HG03457 (cell line): Measurements from ENCODE around the gene KIF26B.

Source experiments
- ATAC-seq: cut with Tn5 transposase; IDR thresholded peaks from one replicate; pipeline ENCODE4 v1.9.1; 2021; ENCODE audit warnings: moderate number of reproducible peaks; ENCODE audit not compliant: unreplicated experiment

Gene KIF26B

DNA sequence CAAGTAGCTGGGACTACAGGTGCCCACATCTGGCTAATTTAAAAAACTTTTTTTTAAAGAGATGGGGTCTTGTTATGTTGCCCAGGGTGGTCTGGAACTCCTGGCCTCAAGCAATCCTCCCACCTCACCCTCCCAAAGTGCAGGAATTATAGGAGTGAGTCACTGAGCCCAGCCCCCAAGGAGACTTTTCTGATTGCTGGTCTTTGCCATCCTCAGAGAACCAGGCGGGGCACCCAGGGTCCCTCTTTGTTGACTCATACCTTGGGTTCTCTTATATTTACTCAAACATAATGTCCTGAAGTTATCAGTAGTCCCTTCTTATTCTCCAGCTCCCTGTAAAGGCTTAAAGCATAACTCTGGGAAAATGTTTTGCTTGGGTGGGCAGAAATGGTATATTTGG lies 51.1 kb downstream of the KIF26B start:
- no peak for ATAC-seq

DNA sequence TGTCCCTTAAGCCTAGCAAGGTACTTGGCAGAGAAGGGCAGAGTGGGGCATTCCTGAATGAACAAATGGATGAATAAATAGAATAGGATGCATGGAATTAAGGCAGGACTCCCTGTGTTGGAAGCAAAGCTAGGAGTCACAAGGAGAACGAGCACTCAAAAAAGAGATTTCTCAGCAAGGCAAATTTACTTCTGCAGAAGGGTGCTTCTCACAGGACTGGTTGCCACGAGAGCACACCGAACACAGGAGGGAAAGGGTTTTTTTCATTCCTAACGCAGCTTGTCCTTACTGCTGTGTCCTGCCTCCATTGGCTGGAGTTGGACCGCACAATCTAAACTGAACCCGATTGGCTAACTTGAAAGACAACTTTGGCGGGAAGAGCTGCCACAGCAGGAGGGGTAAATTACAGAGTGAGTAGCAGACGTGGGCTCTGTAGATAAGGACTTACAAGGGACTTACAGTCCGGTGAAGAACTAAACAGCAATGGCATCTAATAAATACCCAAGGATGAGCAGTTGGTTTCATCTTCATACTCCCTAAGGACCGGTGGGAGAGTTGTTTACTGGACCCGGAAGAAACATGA lies 52.4 kb downstream of the KIF26B start:
- no peak for ATAC-seq

DNA sequence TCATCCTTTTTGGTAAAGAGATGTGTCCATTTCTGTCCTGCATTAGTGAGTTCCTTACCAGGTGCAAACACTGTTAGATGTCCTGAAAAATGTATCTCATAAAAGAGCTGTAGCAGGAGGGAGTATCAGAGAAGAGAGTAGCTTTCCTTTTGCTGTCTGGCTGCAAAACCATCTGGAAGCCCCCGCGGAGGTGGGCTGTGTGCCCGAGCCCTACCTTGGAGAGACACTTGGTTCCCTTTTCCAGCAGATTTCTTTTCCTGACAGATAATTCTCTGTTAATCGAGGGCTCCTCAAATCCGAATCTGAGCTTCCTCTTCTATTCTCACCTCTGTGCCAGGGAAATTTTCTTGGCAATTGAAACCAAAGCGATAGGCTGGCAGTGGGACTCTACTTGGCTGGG lies 53.0 kb downstream of the KIF26B start:
- no peak for ATAC-seq

DNA sequence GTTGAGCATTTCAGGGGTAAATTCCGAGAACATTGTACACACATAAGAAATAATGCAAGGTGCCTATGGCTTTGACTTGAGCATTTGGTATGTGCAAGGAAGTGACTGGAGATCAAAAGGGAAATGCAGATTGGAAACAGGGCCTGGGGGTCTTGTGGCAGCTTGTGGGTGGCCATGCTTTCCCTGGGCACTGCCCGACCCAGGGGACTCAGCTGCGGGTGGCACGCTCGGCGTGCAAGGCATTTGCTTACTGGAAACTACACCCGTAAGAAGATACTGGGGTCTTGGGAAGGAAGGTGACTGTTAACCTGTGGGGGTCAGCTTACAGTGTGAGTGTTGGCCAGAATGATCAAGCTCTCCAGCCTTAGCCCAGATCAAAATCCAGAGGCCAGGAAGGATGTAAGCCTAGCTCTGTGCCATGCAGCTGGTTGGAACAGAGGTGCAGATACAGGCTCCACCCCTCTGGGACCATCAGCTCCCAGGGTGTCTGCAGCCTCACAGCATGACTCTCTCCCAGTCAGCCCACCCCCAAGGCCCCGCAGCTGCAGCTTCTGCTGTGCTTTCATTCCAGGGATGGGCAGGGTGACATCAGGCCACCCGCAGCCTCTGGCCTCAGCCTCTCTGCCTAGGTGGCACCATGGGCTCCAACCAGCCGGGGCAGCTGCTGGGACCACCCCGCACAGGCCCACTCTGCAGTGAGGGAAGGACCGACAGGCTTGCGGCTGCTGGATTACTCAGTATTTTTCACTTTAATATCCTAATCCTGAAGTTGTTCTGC lies 55.1 kb downstream of the KIF26B start:
- no peak for ATAC-seq

DNA sequence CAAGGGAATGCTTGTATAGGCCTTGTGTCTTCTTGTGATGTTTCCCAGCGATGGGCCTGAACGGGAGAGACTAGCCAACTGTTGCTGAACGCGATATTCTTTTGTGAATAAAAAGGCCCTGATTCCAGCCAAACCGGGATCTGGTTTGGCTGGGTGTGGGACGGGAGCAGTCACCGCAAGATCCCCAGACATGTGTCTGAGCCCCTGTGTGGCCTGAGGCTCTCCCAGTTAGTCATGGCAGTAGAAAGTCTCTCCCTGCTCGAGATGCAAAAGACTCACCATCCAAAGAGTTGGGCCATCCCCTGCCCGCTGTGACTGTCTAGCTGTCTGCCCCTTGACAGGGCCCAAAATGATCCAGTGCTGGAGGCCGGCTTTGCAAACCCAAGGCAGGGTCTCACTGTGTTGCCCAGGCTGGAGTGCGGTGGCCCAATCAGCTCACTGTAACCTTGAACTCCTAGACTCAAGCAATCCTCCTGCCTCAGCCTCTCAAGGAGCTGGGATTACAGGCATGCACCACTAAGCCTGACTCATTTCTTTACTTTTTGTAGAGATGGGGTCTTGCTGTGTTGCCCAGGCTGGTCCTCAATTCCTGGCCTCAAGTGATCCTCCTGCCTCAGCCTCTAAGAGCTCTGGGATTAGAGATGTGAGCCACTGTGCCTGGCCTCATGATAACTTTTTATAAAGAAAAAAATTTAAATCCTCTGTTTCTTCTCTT lies 56.4 kb downstream of the KIF26B start:
- no peak for ATAC-seq

DNA sequence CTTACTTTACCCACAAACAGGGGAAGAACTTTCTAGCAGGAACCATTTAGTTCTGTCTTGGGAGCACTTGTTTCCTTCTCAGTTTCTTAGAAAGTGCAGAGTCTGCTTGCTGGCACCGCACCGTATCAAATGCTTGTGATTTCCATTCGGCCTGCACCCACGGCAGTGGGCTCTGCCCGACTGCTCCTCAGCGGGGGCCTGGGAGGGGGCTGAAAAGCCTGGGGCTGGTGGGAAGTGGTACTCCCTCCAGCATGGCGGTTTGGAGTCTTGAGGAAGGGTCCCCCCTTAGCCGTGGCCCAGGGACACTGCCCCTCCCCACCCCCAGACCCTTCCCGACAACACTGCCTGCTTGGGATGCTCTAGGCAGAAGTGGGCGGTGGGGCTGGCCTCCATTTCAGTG lies 57.0 kb downstream of the KIF26B start:
- no peak for ATAC-seq

DNA sequence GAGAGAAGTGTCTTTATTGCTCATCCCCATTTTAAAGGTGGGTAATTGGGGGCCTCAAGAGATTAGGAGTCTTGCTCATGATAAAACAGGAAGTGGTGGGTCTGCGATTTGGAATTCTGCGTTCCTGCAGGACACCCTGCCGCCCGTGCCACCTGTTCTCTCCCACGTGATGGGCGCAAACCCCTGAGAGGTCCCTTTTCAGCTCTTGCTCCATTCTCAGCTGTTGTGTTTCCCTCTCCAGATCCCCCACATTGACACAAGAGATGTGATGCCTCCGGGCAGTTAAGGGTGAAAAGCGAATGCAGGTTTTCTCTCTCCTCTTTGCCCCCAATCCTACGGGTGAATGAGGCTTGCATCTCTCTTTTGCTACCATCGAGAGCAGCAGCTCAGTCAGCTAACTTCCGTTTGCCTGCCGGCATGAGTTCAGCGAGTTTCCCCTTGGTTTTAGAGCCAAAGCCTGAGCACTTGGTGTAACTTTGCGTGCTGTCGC lies 57.5 kb downstream of the KIF26B start:
- no peak for ATAC-seq

DNA sequence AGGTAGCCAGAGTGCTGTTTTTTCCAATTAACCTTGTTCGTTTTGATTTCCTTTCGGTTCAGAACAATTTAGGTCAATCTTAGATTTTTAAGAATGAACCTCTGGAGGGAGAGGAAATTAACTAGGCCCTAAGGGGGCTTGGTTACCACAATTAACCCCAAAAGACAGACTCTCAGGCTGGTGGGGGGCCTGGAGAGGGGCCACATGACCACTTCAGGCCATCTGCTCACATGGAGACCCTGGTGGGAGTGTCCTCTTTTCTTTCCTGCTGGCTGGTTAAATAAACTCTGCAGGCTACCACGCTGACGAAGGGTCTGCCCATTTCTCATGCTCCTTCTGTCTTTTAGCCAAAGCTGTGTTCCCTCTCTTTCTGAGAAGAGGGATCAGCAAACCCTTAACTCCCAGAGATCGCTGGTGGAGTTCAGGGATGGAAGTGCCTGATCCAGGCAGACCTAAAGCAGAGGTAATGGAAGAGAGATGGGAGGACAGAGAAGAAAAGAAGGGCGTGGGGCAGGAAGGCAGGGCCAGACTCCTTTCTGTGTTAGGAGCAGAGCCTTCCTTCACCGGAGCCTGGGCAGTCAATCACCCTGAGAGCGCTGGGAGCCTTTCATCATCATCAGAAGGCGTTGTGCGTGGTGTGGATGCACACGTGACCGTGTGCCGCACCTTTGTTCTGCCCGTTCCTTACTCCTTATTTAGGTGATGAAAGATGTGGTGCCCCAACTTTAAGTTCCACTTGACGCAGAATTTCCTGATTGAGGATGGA lies 58.5 kb downstream of the KIF26B start:
- ATAC-seq = no peak

DNA sequence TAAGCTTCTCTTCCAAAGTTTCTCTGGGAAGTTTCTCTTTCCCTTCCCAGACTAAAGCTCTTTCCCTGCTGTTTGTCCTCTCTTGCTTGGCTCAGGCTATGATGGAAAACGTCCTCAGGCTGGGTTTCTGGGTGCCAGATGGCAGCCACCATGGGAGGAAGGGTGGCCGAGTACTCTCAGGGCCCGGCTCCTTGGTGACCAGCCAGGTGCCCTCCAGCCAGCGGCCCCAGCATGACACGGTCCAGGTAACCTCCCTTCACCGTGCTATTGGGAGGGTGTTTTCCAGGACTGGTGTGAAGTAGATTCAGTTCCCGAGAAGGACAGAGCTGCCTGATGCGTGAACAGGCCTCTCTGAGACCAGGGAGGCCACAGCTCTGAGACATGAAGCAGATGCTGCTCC lies 60.3 kb downstream of the KIF26B start:
- ATAC-seq = no peak

DNA sequence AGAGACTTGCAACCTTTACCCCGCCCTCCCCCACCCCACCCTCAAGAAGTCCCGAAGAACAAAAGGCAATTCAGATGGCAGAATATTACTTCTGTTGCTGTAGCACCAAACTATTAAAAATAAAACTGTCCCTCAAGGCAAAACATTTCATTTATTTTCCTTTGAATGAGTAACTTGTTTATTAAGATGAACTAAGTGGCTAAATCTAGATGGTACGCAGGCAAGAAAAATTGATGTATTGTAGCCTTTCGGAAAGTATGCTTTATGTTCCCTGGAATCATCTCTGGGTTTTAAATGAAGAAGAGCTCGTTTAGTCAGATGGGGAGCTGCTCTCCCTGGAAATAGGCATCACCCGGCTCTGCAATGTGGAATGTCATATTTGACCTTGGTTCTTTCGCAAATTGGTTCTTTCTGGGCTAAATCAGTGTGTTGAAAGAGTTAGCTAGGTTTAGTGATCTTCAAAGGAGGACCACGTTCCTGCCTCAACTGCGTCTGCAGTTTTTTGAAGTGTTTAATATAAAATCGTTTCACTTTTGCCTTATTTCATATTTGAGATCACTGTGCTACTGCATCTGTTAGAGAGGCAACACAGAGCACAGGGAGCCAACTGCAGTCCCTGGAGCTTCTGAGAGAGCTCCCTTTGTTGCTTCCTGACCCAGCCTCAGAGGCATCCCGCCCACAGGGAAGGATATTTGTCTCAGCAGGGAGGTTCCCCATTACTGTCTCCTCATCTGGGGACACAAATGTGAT lies 61.8 kb downstream of the KIF26B start:
- no peak for ATAC-seq

DNA sequence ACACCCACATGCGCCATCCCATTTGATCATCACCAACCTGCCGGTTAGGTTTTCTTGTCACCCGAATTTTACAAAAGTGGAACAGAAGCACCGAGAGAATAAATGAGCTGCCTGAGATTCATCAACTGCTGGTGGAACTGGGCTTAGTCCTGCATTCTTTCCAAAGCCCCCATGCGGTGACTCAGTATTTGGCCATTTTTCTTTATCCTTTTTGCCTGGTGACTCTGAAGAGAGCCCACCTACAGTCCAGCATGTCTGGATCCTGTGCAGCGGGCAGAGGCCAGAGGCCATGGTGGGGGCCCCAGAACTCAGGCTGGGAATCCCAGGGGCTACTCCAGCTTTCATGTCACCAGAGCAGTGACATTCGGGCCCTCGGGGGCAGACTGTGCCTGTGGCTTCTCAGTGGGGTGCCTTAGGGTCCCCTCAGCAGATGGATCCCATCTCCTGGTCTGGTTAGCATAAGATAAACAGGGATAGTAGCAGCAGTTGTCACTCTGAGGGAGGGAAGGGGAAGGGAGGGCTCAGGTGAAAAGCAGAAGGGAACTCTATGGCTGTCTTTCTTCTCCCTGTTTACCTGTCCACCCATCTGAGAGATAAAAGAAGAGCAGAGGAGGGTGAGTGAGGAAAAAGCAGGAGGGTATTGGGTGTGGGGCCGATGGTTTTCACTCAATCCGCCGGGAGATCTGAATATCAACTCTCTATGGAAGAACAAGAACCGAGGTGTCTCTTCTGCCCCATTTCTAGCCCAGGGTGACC lies 63.2 kb downstream of the KIF26B start:
- ATAC-seq = no peak

DNA sequence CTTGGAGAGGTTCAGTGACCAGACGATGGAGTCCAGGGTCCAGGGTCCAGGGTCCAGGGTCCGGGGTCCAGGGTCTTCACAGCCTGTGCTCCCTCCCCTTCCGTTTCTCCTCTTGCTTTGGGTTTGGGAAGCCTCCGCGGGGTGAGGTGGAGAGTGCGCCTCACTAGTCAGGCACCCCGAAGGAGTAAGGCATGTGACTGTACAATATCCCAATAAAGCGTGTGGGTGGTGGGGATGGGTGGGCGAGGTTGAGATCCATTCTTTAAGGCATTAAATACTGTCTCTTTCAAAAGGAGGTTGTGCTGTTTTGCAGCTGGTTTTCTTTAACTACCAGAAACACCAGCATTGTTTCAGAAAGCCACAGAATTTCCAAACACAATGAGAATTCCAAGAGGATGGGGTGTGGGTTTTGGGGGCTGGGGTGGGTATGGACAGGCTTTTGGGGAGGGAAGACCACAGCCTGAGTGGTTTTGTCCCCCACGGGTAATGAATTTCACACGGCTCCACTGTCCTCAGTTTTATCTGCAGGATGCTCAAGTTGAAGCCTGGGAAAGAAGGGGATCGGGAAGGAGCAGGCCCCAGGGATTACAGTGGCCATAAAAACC lies 65.7 kb downstream of the KIF26B start:
- ATAC-seq = no peak

DNA sequence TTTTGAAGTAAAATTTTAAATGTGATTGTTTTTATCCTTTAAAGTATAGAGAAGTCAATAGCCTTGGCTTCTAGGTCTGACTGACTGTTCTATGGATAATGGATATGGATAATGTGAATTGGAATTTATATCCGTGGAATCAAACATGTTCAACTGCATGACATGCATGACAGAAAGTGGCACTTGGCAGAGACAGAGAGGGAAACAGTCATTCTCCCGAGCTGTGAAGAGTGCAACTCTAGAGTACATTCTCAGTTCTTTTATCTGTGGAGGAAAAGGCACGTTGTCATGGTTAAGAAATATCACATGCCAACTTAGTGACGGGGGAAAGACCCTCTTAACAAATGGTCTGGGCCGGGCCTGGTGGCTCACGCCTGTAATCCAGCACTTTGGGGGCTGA lies 67.0 kb downstream of the KIF26B start:
- no peak for ATAC-seq

DNA sequence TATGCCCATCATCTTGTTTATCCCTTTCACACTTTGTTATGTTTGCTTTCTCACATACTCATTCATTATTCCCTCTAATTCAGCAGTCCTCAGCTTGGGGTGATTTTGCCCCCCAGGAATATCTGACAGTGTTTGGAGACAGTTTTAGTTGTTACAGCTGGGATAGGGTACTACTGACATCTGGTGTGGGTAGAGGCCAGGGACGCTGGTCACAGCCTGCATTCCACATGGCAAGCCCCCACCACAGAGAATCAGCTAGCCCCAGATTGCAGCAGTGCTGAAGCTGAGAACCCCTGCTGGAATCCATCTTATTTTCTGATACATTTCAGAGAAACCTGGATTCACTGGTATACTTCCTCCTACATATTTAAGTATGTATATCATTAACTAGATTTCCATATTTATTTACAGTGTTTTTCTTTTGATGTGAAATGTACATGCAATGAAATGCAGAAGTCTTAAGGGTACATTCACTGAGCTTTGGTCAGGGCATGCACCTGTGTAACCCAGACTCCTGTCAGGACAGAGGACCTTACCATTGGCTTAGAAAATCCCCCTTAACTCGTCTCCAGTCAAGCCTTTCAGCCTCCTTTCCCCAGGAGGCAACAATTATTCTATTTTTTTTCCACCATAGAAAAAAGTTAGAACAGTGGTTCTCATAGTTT lies 68.3 kb downstream of the KIF26B start:
- ATAC-seq = no peak

DNA sequence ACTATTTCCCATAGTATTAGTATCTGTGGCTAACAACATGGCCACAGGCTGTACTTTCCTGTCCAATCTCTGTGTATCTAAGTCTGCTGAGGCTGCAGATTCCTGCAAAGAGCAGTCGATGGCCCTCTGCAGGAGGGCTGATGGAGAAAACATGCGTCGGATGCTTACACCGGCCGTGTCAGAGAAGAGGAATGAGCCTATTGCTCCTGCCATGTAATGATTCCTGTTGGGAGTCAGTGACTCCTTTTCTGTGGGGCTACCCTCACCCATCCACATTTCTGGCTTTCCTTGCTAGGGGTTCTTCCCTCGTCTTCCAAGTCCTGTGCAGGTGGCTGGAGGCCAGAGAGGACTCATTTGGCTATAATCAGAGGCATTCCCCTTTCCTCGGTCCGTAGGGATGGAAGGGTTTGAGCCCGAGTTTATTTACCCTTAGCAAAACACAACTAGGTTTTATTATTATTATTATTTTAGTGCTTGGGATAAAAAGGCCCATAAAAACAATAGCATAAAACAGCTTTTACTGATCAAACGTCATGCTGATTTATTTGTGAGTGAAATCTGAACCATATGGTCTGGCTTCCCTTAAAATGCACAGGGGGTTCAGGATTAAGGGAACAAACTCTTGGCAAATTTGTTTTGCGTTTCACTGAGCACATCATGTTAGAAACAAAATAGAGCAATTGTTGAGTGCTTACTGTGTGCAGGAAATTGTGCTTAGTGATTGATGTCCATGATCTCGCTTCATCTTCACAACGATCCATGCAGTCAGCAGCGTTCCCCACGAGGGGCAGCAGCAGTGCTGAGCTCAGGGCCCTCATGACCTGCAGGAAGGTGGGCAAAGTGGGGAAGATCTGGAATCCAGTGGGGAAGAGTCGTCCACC lies 70.8 kb downstream of the KIF26B start:
- no peak for ATAC-seq

DNA sequence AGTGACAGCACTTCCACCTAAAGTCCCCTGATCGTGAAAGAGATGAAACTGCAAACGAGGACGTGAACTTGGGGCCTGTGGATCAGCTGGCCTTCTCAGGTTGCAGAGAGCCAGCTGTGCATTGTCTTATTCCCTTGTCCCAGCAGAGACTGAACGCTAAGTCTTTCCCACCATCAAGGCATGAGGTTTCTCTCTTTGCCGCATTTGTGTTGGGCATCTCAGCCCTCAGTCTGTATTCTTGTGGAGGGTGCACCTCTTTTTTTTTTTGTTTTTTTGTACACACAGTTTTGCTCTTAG lies 71.4 kb downstream of the KIF26B start:
- no peak for ATAC-seq

DNA sequence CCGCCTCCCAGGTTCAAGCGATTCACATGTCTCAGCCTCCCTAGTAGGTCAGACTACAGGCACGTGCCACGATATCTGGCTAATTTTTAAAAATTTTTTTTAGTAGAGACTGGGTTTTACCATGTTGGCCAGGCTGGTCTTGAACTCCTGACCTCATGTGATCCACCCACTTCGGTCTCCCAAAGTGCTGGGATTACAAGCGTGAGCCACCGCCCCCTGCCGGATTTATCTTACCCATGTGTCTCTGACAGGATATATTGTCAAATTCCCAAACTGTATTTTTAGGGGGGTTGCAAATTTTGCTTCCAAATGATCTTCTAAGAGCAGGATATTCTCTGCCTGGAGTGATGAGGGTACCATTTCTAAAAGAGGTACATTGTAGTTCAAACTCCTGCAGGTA lies 74.3 kb downstream of the KIF26B start:
- no peak for ATAC-seq

DNA sequence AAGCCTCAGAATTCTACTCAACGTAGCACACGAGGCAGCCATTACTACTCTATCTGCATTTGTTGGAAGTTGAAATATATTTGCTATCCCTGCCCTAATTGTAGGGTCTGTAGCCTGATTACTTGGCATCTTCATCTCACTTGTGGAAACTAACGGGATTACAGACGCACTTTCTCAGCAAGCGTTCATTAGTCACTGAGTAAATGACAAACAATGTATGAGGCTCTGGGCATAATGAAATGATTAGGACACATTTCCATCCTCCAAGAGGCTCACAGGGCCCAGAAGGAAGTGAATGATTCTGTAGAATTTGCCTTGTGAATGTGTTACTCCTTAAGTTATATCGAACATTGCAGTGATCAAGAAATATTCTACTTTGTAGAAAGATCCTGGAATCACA lies 78.1 kb downstream of the KIF26B start:
- ATAC-seq = no peak
